Germinal center (tissue), 1 donor: ENCODE measurements around the gene LYPD3.
"Not testable (repeated sequence)": the region's sequence is repeated elsewhere in the genome, so short reads cannot be mapped to it uniquely, and the experiment has no call there.

ENCODE experiments used
- DNase-seq: peaks from one replicate; pipeline ENCODE4 v3.0.0; 2012; ENCODE audit warnings: mixed read lengths, low spot score

Gene LYPD3

DNA sequence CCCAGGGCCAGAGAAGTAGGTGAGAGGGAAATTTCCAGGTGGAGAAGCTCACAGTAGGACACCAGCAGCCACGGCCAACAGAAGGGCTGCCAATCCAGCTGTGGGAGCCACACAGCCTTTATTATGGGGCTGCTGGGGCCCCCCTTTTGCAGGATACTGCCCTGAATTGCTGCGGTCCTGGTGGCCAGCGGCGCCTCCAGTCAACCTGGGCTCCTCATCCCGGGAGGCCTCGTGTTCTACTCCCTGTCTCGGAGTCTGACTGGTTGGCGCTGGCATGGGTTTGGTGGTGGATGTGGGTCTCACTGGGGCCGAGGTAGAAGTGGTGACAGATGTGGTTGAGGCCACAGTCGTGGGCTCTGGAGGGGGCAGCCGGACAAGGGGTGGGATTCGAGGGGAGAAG, 4.1 kb downstream of the LYPD3 start:
- DNase-seq, result no peak

DNA sequence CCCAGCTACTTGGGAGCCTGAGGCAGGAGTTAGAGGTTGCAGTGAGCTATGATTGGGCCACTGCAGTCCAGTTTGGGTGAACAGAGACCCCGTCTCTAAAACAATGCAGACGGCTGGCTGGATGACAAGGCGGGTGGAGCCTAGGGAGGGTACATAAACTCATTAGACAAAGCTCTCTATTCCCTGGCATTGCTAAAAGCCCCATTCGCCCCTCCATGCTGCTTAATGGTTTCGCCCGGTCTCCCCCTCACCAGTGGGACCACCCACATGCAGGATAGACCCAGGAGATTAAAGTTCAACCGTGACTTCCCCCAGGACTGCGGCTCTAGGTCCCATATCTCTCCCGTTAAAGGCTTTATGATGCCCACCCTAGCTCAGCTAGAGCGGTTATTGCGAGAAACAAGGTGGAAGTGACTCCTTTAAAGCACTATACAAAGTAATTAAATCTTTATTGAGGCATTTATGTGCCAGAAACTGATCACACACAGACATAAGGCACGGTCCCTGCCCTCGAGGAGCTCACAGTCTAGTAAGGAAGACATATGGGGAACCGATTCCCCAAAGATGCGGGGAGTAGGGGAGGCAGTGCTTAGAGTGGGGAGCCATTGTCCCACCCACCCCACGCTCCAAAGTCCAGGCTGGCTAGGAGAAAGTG, 4.9 kb downstream of the LYPD3 start:
- no peak for DNase-seq

DNA sequence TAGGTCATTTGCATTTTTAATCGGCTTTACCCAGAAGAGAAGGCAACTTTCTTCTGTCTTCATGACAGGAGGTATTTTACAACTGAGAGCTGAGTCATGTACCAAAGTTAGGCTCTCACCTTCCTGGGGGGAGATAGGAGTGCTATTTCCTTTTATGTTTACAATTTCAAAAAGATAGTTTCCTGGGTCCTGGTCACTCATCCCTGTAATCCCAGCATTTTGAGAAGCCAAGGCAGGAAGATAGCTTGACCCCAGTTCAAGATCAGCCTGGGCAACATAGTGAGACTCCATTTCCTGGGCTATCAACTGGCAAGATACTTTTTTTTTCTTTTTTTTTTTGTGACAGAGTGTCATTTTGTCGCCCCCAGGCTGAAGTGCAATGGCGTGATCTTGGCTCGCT, 7.6 kb downstream of the LYPD3 start:
- DNase-seq, result no peak

GRCh38 chr19:43455321-43456113, 9.9 kb downstream of the LYPD3 start:
- no peak for DNase-seq

GRCh38 chr19:43454031-43454430, 11.4 kb downstream of the LYPD3 start:
- no peak for DNase-seq

DNA sequence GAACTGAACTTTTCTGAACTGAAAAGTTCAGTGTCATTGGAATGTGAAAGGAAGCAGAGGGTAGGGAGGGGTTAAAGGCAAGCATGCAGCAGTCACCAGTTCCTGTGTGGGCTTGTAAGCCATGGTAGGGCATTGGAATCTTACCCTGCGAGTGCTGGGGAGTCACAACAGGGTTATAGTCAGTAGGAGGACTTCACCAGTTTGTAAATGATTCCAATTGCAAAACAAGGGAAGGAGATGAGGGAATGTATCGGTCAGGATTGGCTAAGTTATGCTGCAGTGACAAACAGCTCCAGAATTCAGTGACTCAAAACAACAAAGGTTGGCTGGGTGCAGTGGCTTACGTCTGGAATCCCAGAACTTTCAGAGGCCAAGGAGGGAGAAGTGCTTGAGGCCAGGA, 12.8 kb downstream of the LYPD3 start:
- no peak for DNase-seq

DNA sequence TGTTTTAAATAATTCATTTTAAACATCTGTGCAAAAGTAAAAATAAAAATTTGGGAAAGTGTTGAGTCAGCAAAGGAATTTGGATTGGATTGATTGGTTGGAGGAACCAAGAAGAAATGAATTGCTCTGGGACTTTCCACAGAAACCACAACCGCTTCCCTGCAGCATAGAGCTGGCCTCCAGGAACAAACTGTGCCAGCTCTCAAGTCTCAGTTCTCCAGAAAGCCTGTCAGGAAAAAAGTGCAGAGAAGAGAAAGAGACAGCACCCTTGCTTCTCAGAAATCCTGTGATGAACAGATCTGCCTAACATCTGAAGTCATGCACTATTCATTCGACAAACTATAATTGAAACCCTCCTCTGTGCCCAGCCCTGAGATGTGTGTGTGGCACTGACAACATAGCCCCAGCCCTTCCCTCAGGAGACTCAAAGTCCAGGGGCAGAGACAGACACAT, 14.8 kb downstream of the LYPD3 start:
- DNase-seq, result no peak

GRCh38 chr19:43447655-43448054, 17.8 kb downstream of the LYPD3 start:
- no peak for DNase-seq

DNA sequence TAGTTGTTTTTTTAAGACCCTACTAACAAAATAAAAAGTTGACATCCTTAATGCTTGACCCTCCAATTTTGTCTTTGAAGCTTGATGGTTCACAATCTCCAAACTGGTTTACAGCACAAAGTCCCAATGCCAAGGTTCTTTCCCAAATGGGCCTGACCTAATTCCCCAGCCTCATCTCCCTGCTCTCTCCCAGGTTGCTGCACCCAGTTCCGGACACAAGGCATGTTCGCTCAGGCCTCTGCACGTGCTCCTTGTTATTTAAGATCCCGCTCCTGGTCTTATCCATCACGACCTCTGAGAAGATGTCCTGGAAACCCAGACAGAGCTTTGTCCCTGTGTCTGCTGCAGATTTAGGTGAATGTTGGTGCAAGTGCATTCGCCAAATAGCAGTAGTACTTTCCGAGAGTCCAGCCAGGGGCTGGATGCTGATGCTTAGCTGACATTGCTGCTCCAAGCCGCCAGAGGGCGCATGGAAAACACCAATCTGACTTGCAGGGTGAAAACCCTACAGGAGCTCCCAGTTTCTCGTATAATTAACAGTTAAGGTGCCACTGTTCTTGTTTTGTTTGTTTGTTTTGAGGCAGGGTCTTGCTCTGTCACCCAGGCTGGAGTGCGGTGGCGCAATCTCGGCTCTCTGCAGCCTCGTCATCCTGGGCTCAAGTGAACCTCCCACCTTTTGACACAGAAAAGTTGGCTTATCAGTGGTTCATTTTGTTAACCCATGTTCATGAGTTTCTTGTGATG, 18.5 kb downstream of the LYPD3 start:
- DNase-seq, result peak; percentile 78

GRCh38 chr19:43445426-43445825, 20.0 kb downstream of the LYPD3 start:
- DNase-seq, result no peak

- DNase-seq, result no peak
Measured at GRCh38 chr19:43444531-43445287, 20.7 kb downstream of the LYPD3 start.

GRCh38 chr19:43444091-43444490, 21.3 kb downstream of the LYPD3 start:
- not testable (repeated sequence) for DNase-seq

DNA sequence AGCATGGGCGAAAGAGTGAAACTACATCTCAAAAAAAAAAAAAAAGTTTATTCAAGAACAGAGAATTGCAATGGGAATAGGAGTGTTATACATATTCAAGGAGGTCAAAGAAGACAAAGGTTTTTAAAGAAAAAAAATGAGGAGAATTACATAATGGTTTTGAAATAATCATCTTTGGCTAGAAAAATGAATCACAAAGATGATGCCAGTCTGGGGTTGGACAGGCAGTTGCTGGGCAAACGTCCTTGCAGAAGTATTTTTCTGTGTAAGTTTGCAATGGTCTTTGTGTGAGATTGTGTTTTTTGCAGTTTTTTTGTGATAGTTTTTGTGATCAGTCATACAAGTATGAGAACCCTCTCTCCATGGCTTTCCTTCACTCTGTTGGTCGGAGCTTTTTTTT, 23.7 kb downstream of the LYPD3 start:
- DNase-seq, result no peak

DNA sequence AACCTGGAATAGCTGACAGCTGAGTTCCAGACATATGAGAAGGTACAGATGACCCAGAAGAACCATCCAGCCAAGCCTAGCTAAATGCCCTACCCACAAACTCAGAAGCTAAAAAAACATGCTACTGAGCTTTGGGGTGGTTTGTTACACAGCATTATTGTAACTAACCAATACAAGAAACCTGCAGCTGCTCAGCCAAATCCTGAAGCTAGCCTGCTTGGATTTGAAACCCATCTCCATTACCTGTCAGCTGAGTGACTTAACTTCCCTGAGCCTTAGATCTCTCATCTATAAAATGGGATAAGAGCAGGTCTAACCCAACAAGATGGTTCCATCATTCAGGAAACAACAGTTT, 25.7 kb downstream of the LYPD3 start:
- no peak for DNase-seq

- DNase-seq, result no peak
Measured at GRCh38 chr19:43439032-43439708, 26.2 kb downstream of the LYPD3 start.

GRCh38 chr19:43438291-43439031, 26.9 kb downstream of the LYPD3 start:
- no peak for DNase-seq

GRCh38 chr19:43437712-43438111, 27.7 kb downstream of the LYPD3 start:
- DNase-seq, result no peak

- not testable (repeated sequence) for DNase-seq
Measured at GRCh38 chr19:43437284-43437683, 28.1 kb downstream of the LYPD3 start.

GRCh38 chr19:43435775-43436174, 29.6 kb downstream of the LYPD3 start:
- no peak for DNase-seq

DNA sequence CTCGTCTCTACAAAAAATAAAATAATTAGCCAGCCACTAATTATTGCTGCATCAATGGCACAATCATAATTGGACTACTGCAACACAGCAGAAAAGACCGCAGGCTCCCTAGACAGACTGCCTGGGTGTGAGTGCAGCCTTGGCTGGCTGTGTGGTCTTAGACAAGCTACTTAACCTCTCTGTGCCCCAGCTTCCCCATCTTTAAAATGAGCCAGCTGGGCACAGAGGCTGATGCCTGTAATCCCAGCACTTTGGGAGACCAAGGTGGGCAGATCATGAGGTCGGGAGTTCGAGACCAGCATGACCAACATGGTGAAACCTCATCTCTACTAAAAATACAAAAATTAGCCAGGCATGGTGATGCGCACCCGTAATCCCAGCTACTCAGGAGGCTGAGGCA, 31.7 kb downstream of the LYPD3 start:
- no peak for DNase-seq

DNA sequence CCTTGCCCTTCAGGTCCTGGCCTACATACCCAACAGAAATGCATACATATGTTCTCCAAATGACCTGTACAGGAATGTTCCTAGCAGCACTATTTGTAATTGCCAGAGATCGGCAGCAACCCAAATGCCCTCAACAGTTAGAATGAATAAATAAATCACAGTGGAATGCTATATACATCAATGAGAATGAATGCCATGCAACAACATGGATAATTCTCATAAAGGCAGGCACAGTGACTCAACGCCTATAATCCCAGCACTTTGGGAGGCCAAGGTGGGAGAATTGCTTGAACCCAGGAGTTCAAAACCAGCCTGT, 32.1 kb downstream of the LYPD3 start:
- DNase-seq, result no peak
